Measurements from ENCODE around the gene MXD4.
"Not testable (repeated sequence)": the region's sequence is repeated elsewhere in the genome, so short reads cannot be mapped to it uniquely, and the experiment has no call there.

GRCh38 chr4:2221378-2221777 lies 40.5 kb downstream of the MXD4 start:
- TF ChIP-seq CTCF (conservative IDR thresholded peaks at IDR 0.05 in 1 of 2, IDR thresholded peaks at IDR 0.05 in 1 of 2; ENCODE audit: low read depth in 1 of 2, low read length in 2 of 2); EZH2 (IDR thresholded peaks at IDR 0.05; ENCODE audit: low read length, missing control alignments): not testable (repeated sequence)

Measured in fibroblast of lung (primary cell).